SU-DHL-6 (cell line): ENCODE measurements around the gene TXNDC2.

Experiments
- H2AFZ ChIP-seq: fragments of 200-600 bp; sonication (generic); 2 replicates; pipeline ENCODE4 v1.6.1; 2014; ENCODE audit warnings: low read depth, mild to moderate bottlenecking, moderate library complexity, mixed read lengths, antibody characterized with exemption, low read length; ENCODE audit not compliant: severe bottlenecking
- H3F3A ChIP-seq: fragments of 200-600 bp; shearing (Covaris generic); 2 replicates; pipeline ENCODE4 v1.6.0; 2016; ENCODE audit warnings: antibody characterized with exemption, mild to moderate bottlenecking; ENCODE audit not compliant: insufficient read depth
- H3K27ac ChIP-seq: fragments of 200-600 bp; sonication (generic); 2 replicates; pipeline ENCODE4 v1.5.1; 2016; ENCODE audit warnings: low read depth, mild to moderate bottlenecking, low read length, moderate library complexity, mixed read lengths
- H3K27me3 ChIP-seq: fragments of 200-600 bp; sonication (generic), shearing (Covaris generic); 2 replicates; pipeline ENCODE4 v1.6.0; 2014; ENCODE audit warnings: mild to moderate bottlenecking, low read length
- H3K36me3 ChIP-seq: fragments of 200-600 bp; sonication (generic); 2 replicates; pipeline ENCODE4 v1.6.1; 2014; ENCODE audit warnings: mild to moderate bottlenecking, low read length, mixed read lengths
- H3K4me2 ChIP-seq: fragments of 300-600, 200-600 bp; shearing (Covaris generic), sonication (generic); 2 replicates; pipeline ENCODE4 v1.6.0; 2014; ENCODE audit warnings: low read length, low read depth, mild to moderate bottlenecking; ENCODE audit not compliant: poor library complexity, severe bottlenecking
- H3K4me3 ChIP-seq: fragments of 200-600 bp; sonication (generic); 2 replicates; pipeline ENCODE4 v1.5.1; 2014; ENCODE audit warnings: antibody characterized with exemption, low read length, mild to moderate bottlenecking, mixed read lengths; ENCODE audit not compliant: insufficient read depth, poor library complexity, severe bottlenecking
- H3K79me2 ChIP-seq: fragments of 200-600 bp; sonication (generic); 2 replicates; pipeline ENCODE4 v1.6.1; 2014; ENCODE audit warnings: mild to moderate bottlenecking, low read length, moderate library complexity; ENCODE audit not compliant: insufficient read depth
- H3K9ac ChIP-seq: fragments of 200-600 bp; sonication (generic); 2 replicates; pipeline ENCODE4 v1.7.0; 2014; ENCODE audit warnings: mild to moderate bottlenecking, low read length
- H3K9me2 ChIP-seq: fragments of 200-600 bp; sonication (generic); replicated peaks from 2 replicates; pipeline ENCODE4 v1.6.1; 2014; ENCODE audit warnings: low read length; ENCODE audit not compliant: insufficient read depth
- H3K9me3 ChIP-seq: fragments of 200-600 bp; sonication (generic); 2 replicates; pipeline ENCODE4 v1.6.1; 2014; ENCODE audit warnings: low read length, mixed read lengths; ENCODE audit not compliant: insufficient read depth
- H4K20me1 ChIP-seq: fragments of 200-600 bp; sonication (generic); 2 replicates; pipeline ENCODE4 v1.6.1; 2014; ENCODE audit warnings: low read depth, mild to moderate bottlenecking, antibody characterized with exemption, low read length, moderate library complexity, mixed read lengths
- CTCF ChIP-seq: fragments of 200-600 bp; sonication (generic); IDR thresholded peaks from one replicate; pipeline ENCODE4 v1.5.1; 2017; ENCODE audit warnings: antibody characterized with exemption, mild to moderate bottlenecking, low read length, moderate library complexity; ENCODE audit not compliant: insufficient read depth, poor library complexity, severe bottlenecking
- EZH2phosphoT487 ChIP-seq: fragments of 200-600 bp; sonication (generic), shearing (Covaris generic); conservative IDR thresholded peaks from 2 replicates; pipeline ENCODE4 v1.6.1; 2018; ENCODE audit warnings: mild to moderate bottlenecking, antibody characterized with exemption, low read length, moderate library complexity, mixed read lengths

Gene TXNDC2

GRCh38 chr18:9845256-9845655 is 40.5 kb upstream of the TXNDC2 start:
- Histone ChIP-seq H3K9me3 (no peaks in the 10 kb centered on the region), H3K9ac (no peak overlapping the region), H4K20me1 (no peaks in the 10 kb centered on the region), H3K4me3 (no peak overlapping the region), H2AFZ (no peak overlapping the region), H3K27ac (no peak overlapping the region), H3K4me2 (no peak overlapping the region), H3F3A (no peaks in the 10 kb centered on the region), H3K9me2 (no peaks in the 10 kb centered on the region), H3K36me3 (no peaks in the 10 kb centered on the region), H3K27me3 (no peaks in the 10 kb centered on the region), H3K79me2 (no peaks in the 10 kb centered on the region)
- no peak for TF ChIP-seq CTCF
- TF ChIP-seq EZH2phosphoT487: no peak

GRCh38 chr18:9846162-9846925 is 39.4 kb upstream of the TXNDC2 start:
- Histone ChIP-seq H3K79me2 (no peaks in the 10 kb centered on the region), H3K9me3 (no peaks in the 10 kb centered on the region), H3F3A (no peaks in the 10 kb centered on the region), H3K27me3 (no peaks in the 10 kb centered on the region), H3K4me3 (no peak overlapping the region), H4K20me1 (no peaks in the 10 kb centered on the region), H3K36me3 (no peaks in the 10 kb centered on the region), H3K9me2 (no peaks in the 10 kb centered on the region), H3K4me2 (no peak overlapping the region), H3K27ac (no peak overlapping the region), H3K9ac (no peak overlapping the region), H2AFZ (no peak overlapping the region)
- TF ChIP-seq CTCF (no peak), EZH2phosphoT487 (no peak)

- no peak overlapping the region for H3K4me3 ChIP-seq
- H3K79me2 ChIP-seq: no peaks in the 10 kb centered on the region
- TF ChIP-seq EZH2phosphoT487: no peak
- TF ChIP-seq CTCF: no peak
- H4K20me1 ChIP-seq: no peaks in the 10 kb centered on the region
- H3K9ac ChIP-seq: no peak overlapping the region
- no peaks in the 10 kb centered on the region for H3F3A ChIP-seq
- H3K27me3 ChIP-seq: no peaks in the 10 kb centered on the region
- H2AFZ ChIP-seq: no peak overlapping the region
- no peaks in the 10 kb centered on the region for H3K36me3 ChIP-seq
- no peak overlapping the region for H3K4me2 ChIP-seq
- H3K27ac ChIP-seq: no peak overlapping the region
- no peaks in the 10 kb centered on the region for H3K9me2 ChIP-seq
- H3K9me3 ChIP-seq: no peaks in the 10 kb centered on the region
These were observed 37.4 kb upstream of the TXNDC2 start for GRCh38 chr18:9848170-9848879.
